HL-60/S4 treated with phorbol 12-myristate 13-acetate at 8.2 ng/mL for 4 days and 3 days (cell line): ENCODE results near the gene FOXL3.
"Not testable (repeated sequence)": the region's sequence is repeated elsewhere in the genome, so short reads cannot be mapped to it uniquely, and the experiment has no call there.

Source experiments
- in situ Hi-C: fragments of 300-500 bp; cut with MboI; formaldehyde crosslinking; loops from 2 replicates; pipeline ENCODE4 v1.15.0; 2022; ENCODE audit warnings: low sequenced_read_pairs

The FOXL3 gene

DNA sequence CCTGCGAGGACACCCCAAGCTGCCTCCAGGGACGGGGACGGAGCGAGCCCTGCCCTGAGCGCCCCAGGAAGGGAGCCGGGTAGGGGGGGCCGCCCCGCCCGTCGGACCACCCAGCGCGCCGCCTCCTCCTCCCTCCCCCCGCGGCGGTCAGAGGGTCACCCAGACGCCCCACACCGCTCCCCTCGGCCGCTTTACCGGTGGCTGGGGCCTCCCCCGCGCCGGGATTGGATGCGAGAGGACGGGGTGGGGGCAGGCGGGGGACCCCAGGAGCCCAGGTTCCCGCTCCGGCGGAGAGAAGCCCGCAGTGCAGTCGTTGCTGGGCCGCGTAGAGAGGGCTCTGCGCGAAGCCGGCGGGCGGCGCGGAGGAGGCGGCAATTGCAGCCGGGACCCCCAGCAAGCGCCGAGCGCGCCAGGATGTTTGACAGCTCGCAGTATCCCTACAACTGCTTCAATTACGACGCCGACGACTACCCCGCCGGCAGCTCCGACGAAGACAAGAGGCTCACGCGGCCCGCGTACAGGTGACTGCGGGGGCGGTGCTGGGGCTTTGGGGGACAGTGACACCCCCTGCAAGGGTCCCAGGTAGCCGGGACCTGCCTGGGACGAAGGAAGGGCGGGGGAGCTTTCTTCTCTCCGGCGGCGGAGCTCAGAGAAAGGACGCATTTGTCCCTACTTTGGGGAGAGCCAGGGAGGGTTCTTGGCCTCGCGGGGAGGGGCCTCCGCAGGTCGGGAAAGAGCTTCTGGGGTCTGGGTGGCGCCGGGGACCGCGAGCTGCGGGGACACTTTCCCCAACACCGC is at the start of gene FOXL3:
FOXL3 (plus strand) TSS at position 415 of the 798 bp plus-strand sequence; CDS start at position 415, 0 bp downstream.
- in situ Hi-C loops, result no loop called here

DNA sequence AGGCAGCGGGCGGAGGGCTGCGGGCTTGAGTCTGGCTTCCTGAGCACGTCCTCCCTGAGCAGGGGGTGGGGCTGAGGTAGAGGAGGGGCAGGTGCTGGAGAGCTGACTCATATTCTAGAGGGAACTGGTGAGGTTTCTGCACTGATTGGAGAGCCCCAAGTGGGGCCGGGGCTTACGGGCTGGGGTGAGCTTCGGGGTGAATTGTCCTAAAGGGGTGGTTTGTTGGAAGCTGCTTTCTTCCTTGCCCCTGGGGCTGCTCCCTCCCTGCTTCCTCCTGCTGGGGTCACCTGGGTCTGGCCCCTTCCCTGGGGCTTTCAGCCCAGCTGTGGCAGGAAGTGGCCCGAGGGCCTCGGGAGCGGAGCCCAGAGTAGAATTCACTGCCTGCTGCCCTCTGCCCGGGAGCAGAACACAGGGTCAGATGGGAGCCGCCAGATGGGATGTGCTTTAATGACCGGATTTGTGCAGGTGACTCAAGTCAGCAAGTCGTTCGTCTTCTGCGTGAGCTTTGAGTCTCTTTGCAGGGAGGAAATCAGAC is 49.0 kb upstream of the FOXL3 start:
- in situ Hi-C loops, result no loop called here

DNA sequence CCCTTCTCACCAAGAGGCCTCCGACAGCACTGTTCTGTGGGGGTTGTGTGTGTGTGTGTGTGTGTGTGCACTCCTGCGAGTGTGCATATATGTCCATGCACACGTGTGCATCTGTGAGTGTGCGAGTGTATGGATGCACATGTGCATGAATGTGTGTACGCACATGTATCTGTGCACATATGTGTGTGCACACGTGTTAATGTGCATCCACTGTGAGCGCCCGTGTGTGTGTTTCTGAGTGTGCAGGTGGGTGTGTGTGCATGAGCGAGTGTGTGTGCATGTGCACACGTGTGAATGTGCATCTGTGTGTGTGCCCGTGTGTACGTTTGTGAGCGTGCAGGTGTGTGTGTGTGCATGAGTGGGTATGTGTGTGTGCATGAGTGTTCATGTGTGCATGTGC is 48.5 kb upstream of the FOXL3 start:
- in situ Hi-C loops, result no loop called here

DNA sequence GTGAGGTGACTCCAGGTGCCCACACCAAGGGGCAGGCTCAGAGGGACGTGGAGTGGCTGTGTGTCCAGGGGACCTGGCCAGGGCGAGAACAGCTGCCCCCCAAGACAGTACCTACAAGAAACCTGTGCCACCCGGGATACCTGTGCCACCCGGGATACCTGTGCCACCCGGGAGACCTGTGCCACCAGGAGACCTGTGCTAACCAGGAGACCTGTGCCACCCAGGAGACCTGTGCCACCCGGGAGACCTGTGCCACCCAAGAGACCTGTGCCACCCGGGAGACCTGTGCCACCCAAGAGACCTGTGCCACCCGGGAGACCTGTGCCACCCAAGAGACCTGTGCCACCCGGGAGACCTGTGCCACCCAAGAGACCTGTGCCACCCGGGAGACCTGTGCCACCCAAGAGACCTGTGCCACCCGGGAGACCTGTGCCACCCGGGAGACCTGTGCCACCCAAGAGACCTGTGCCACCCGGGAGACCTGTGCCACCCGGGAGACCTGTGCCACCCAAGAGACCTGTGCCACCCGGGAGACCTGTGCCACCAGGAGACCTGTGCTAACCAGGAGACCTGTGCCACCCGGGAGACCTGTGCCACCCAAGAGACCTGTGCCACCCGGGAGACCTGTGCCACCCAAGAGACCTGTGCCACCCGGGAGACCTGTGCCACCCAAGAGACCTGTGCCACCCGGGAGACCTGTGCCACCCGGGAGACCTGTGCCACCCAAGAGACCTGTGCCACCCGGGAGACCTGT is 47.0 kb upstream of the FOXL3 start:
- in situ Hi-C loops, result not testable (repeated sequence)

DNA sequence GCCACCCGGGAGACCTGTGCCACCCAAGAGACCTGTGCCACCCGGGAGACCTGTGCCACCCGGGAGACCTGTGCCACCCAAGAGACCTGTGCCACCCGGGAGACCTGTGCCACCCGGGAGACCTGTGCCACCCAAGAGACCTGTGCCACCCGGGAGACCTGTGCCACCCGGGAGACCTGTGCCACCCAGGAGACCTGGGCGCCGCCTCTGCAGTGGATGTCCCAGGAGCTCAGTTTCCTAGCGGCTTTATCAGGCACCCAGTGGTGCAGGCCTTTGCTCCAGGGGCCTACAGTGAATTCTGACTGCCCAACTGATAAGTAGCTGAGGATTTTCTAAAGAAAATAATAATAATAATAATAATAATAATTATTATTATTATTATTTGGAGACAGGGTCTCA is 46.4 kb upstream of the FOXL3 start:
- in situ Hi-C loops, result not testable (repeated sequence)

DNA sequence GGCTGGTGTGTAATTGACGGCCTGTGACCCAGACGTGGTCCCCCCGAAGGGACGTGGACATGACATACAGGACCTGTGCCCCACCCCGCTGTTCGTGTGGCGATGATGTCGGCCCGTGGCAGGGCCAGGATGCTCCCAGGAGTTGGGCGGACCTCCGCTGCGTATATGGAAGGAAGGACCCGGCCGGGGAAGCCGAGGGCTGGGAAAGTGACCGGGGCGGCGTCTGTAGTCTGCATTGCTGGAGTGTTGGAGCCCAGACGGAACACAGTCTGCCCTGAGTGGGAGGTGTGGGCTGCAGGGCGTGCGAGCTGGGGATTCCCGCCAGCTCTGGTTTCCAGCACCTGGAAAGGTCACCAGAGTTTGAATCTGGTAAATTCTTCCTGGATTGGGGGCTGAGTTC is 45.0 kb upstream of the FOXL3 start:
- in situ Hi-C loops, result no loop called here

DNA sequence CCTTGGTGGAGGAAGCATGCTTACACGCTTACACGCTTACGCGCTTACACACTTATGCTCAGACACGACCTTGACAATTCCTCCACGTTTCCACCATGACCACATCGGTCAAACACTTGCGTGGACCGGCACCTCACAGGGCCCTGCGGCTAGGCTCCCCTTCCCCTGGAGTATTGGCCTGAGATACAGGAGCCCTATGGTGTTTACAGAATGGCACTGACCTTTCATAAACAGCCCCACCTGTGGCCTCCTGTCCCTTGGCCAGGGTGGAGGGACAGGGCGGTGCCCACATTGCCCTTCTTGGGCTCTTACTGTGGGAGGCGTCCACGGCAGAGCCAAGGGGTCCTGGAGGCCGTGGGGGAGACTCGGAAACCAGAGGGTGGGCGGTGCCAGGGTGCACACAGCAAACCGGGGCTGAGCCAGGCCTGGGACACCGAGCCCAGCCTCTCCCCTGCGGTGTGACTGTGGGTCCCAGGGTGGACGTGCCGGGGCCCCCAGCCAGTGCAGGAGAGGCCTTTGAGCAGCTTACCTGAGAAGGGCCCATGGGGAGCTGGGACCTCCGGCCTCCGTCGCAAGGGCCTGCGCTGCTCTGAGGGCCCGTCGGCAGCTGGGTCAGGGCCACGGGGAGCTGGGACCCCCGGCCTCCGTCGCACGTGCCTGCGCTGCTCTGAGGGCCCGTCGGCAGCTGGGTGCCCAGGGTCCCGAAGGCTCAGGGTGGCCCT is 44.2 kb upstream of the FOXL3 start:
- in situ Hi-C loops, result no loop called here

DNA sequence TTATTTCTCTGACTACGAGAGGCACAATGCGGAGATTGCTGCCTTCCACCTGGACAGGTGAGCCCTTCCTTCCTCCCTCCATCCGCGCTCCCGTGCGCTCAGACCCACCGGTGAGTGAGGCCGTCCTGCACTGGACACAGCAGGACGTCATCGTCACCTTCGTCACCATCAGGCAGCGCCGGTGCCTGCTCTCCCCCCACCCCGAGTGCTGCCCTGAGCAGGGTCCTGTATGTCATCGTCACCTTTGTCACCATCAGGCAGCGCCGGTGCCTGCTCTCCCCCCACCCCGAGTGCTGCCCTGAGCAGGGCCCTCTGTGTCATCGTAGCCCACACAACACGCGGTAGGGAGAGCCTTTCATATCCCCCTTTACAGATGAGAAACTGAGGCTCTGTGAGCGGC is 43.5 kb upstream of the FOXL3 start:
- in situ Hi-C loops, result no loop called here

DNA sequence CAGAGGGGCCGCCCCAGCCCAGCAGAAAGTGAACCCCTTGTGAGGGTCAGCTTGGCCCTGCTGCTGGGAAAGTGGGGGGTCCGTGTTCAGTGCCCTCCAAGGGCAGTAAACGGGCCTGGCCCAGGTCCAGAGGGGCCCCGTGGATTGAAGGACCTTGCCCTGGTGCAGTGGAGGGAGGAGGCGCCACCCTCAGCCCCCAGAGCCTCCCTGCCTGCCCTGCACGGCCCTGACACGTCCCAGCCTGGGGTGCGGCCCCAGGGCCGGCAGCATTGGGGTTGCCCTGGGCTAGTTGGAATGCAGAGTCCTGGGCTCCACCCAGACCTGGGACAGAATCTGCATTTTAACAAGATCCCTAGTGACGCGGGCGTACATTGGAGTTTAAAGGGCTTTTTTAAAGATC is 42.8 kb upstream of the FOXL3 start:
- in situ Hi-C loops, result no loop called here

DNA sequence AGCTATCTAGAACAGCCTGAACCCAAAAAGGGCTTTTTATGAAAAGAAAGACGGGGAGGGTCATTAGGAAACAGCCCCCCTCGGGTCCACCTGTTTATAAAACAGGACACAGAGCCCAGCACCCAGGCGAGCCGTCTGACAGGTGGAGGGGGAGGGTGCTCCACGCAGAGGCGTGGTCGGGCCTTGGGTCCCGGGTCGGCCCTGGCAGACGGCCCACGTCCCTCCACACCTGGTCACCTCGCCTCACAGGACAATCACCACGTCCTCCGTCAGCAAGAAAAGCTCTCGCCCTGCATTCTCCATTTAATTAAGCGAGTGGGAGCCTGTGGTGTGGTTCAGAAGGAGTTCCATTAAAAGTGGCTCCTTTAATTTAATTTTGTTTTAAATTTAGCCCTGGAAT is 42.3 kb upstream of the FOXL3 start:
- in situ Hi-C loops, result no loop called here

DNA sequence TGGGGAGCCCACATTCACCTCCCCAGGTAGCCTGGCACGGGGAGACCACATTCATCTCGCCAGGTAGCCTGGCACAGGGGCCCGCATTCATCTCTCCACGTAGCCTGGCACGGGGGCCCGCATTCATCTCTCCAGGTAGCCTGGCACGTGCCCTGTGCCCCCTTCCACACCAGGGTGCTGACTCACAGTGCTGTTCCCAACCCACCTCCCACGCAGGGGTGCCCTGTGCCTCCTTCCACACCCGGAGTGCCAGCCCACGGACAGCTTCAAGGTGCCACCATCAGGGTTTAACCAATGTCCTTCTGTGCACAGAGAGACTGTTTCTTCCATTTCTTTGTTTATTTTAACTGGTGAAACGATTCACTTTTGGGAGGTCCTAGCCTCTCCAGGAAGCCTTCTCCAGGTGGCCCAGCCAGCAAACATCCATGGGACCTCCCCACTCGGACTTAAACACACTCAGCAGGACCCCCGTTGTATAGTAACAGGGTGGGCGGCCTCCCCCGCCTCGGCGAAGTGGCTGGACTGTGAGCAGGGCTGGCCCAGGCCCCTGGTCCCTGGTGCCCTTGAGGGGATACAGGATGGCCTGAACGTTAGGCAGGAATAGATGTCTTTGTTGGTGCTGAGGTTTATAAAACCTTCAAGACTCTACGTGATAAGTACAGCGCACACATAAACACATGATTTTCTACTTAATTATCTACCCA is 41.1 kb upstream of the FOXL3 start:
- in situ Hi-C loops, result no loop called here

DNA sequence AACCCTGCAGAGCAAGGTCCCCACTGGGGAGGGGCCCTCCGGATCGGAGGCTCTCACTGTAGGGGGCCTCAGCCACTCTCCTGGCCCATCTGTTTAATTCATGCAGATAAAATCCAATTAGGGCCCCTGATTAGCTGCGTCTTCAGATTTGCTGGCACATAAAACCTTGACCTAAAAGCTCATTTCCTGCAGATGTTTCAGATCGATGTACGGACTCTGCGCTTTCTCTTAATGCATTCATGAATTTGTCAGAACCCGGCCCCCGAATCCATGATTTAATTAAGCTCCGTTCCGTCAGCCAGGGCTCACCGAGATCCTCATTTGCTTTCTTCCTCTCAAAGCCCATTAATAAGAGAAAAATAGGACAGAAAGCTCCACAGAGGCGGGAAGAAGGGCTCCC is 40.0 kb upstream of the FOXL3 start:
- in situ Hi-C loops, result no loop called here

DNA sequence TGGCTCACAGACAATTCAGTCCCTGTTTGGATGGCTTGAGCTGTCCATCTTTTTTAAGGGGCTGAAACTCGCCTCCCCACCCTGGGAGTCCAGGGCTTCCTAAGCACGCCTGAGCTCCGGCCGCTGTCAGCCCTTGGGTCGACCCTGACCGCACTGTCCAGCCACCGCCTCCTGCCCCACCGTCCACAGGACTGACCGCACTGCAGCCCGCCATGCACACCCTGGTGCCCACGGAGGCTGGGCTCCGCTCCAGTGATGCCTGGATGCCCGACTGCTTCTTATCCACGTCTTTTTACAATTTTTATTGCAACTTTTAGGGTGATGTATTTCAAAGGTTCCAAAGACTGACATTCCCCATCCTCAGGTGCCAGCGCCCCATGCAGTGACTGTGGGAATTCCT is 39.4 kb upstream of the FOXL3 start:
- in situ Hi-C loops, result no loop called here

DNA sequence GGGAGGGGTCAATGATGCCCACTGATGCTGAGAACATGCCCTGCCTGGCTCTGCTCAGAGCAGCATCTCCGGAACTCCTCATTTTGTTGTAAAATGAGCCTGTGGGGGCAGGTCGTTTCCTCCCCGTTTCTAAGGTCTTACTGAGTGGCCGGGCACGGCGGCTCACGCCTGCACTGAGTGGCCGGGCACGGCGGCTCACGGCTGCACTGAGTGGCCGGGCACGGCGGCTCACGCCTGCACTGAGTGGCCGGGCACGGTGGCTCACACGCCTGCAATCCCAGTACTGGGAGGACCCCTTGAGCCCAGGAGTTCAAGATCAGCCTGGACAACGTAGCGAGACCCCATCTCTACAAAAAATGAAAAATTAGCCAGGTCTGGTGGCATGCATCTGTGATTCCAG is 39.0 kb upstream of the FOXL3 start:
- in situ Hi-C loops, result no loop called here

DNA sequence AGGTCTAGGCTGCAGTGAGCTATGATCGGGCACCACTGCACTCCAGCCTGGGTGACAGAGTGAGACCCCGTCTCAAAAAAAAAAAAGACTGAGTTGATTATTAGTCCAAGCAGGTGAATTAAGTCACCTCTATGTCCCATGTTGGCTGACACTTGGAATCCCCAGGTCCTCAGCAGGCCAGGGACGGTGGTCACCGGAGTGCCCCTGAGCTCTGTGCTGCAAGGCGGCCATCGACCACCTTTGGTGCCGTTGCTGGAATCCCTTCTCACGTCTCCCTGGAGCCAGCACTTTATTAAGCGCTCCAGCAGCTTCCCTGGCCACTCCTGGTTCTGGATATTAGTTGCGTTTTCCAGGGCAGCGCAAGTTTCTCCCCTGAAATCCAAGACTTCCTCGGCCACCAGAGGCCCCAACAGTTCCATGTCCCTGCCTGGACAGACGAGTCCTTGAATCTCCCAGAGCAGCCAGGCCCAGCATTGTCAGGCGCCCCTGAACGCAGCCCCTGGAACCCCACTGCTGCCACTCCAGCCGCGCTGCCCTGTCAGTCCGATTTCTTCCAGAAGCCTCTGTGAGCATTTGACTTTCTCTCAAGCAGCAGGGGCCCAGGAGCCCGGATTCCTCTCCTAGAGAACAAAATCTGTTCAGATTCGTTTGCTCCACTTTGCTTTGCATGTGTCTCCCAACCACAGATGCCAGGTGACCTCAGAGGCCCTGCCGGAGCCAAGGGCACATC is 38.4 kb upstream of the FOXL3 start:
- in situ Hi-C loops, result no loop called here

DNA sequence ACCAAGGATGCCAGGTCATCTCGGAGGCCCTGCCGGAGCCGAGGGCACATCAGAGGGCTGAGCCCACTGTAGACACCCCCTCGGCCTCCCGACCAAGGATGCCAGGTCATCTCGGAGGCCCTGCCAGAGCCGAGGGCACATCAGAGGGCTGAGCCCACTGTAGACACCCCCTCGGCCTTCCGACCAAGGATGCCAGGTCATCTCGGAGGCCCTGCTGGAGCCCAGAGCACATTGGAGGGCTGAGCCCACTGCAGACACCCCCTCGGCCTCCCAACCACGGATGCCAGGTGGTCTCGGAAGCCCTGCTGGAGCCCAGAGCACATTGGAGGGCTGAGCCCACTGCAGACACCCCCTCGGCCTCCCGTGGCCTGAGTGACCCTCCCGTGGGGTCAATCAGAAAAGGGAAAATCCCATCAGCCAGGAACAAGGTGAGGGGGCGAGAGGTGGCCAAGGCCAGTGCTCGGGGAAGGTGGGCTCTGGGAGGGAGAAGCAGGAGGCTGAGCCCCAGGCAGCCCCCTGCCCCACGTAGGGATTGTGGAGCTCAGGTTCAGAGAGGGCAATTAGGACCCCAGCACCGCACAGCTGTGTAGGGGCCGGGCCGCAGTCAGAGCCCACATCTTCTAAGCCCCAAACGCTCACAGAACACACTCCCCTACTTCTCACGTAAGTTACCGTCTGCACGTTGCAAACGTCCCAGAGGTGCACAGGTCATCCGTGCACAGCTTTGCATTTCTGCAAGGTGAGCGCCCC is 37.6 kb upstream of the FOXL3 start:
- in situ Hi-C loops, result no loop called here

DNA sequence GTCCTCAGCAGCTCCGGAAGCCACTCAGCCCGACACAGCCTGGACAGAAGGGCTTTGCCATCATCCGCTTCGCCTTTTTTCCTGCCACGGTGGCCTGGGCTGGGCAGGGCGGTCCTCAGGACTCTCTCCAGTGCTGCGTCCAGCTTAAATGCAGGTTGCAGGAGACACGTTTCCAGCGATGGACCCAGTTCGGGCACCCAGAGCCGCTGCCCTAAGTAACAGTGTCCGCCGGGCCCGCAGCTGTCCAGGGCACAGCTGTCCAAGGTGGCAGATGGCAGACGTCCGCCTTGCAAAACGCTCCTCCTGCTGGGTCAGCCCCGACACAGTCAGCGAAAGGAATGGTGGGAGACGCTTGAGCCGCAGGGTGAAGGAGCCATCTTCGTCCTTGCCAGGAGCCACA is 37.0 kb upstream of the FOXL3 start:
- in situ Hi-C loops, result no loop called here

DNA sequence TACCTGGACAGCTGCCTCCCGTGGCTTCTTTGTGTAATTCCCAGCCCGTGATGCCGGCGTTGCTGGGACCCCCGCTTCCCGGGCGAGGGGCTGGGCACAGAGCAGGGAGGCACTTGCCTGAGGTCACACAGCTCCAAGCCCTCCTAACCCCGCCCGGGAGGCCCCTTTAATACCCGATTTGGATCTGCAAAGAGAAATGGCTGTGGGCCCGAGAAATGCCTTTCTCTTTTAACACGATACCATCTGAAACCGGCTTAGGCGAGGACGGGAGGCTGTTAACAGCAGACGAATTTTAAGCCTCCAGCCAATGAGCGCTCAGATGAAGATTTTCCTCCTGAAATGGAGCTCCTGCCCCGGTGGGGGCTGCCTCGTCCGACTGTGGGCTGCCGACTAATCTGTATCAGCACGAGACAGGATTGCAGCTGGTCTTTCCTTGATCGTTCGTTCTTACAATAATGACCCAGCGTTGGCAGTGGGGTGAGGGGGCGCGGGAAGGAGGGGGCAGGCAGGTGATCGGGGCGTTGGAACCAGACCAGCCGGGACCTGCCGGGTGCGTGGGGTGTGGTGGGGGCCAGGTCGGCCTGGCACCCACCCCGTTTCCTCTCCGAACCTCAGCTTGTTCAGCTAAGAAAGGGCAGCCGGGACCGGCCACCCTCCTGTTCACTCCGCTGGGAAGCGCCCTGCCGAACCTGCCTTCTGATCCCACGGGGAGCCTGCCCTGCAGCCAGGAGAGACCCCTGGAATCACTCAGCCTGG is 36.2 kb upstream of the FOXL3 start:
- in situ Hi-C loops, result no loop called here
